Pons (tissue), 1 donor: ENCODE measurements around the gene SPG21.

ENCODE experiments used
- DNase-seq: peaks from one replicate; pipeline ENCODE4 v3.0.0-alpha.2; 2016; ENCODE audit warnings: low spot score

The SPG21 gene

DNA sequence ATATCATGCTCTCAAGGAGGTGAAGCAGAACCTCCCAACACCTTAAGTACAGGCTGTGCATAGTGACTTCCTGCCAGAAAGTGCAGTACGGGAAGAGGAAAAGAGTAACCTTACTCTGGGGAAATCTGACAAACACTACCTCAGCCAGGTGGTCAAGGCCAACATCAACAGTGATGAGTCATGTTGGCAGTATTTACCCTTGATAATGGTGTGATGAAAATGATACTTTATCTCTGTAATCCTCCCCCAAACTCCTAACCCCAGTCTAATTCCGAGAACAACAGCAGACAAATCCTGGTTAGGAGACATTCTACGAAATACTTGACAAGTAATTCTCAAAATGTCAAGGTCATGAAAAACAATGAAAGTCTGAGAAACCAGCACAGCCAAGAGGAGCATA is 51.5 kb downstream of the SPG21 start:
- no peak for DNase-seq

DNA sequence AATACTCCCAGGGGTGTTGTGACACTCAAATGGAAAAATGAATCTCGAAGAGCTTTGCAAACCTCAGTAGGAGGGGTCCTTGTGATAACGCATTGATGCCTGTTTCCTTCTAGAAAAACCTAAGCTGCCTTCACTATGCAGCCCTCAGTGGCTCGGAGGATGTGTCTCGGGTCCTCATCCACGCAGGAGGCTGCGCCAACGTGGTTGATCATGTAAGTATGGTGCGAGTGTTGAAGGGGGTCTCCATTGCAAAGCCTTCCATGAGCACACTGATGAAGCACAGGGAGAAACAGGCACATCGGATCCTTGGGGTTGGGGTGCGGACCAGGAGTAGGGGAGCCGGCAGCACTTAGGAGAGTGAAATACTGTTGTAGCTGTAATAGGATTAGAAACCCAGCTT is 55.7 kb downstream of the SPG21 start:
- DNase-seq, result no peak

GRCh38 chr15:64931381-64931780 is 58.3 kb downstream of the SPG21 start:
- no peak for DNase-seq

DNA sequence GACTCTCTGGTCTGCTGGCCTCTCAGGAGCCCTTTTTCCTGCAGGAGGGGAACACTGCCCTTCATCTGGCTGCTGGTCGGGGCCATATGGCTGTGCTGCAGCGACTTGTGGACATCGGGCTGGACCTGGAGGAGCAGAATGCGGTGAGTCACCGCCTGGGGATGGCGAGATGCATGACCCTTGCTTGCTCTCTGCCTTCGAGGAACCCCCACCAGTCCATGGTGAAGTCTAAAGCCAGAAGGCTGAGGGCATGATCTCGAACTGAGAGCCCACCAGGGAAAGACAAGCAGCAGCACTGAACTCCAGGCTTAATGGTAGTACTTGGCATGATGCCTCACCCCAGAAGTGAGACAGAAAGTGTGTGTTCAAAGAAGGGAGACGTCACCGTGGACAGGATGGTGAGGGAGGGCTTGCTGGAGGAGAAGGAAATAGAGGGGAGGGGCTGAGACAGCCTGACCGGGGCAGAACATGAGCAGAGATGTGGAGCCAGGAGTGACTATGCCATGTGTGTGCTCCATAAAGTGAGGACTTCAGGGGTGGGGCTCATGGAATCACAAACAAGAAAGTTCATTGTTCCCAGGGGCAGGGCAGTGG is 58.8 kb downstream of the SPG21 start:
- no peak for DNase-seq

- DNase-seq, result no peak
Observed at GRCh38 chr15:64930019-64930652, 59.6 kb downstream of the SPG21 start.

DNA sequence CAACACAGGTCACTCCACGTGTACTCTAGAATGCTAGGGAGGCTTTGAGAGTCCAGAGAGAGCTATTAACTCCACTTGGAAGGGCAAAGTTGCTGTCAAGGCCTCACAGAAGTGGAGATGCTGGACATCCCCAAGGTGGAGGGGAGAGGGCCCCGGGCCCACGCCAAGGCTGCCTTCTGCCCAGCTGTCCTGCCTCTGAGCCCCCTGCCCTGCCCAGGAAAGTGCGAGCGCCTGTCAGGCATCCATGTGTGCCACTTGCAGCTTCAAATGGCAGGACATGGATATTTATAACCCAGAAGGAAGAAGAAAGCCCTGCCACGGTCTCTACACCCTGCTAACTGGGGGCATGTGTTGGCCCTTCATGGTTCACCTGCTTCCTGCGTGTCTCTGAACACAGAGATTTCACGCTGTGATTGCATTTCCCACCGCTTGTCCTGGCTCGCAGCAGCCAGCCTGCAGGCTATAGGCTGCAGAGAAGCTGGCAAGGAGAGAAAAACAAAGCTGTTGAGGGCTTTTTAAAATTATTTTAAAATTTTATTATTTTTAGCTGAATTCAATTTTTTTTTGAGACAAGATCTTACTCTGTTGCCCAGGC is 61.0 kb downstream of the SPG21 start:
- DNase-seq, result no peak

GRCh38 chr15:64926661-64927060 is 63.1 kb downstream of the SPG21 start:
- DNase-seq, result no peak

GRCh38 chr15:64925335-64926330 is 64.1 kb downstream of the SPG21 start:
- no peak for DNase-seq

DNA sequence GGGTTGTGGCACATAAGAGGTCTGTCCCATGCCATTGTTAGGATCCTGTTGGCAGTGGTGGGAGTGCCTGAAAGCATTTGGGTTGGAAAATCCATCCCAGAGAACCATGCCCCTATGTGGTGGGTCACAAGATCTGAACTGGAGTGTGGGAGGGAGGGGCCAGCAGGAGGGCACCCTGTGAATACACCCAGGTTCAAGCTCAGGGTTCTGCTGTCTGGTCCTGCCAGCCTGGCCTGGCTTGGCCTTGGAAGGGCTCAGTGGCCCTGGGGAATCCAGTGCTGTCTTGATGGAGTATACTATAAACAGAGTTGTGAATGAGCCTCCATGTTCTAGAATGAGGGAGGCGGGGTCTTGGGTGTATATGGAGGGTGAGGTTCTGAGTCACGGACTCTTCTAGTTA is 66.2 kb downstream of the SPG21 start:
- no peak for DNase-seq

- no peak for DNase-seq
Observed at GRCh38 chr15:64921711-64922110, 68.0 kb downstream of the SPG21 start.

DNA sequence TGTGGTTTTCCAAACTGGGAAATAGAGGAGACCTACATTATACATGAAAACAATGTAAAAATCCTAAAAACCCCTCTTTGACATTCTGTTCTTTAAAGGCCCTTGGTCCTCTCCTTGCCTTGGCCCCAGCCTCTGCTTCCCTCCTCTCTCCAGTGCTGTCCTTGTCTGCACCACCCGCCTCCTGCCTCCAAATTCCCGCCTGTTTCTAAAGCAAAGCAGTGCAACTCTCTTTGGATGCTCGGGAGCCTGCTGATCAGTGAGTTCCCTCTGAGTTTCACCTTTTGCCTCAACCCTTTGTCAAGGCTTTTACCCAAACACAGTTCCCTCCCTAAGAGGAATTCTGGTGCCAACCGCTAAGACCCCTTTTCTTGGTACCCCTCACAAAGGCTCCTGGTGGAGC is 70.0 kb downstream of the SPG21 start:
- DNase-seq, result no peak

GRCh38 chr15:64917211-64917610 is 72.5 kb downstream of the SPG21 start:
- DNase-seq, result no peak

- no peak for DNase-seq
Observed at GRCh38 chr15:64916365-64916764, 73.3 kb downstream of the SPG21 start.

DNA sequence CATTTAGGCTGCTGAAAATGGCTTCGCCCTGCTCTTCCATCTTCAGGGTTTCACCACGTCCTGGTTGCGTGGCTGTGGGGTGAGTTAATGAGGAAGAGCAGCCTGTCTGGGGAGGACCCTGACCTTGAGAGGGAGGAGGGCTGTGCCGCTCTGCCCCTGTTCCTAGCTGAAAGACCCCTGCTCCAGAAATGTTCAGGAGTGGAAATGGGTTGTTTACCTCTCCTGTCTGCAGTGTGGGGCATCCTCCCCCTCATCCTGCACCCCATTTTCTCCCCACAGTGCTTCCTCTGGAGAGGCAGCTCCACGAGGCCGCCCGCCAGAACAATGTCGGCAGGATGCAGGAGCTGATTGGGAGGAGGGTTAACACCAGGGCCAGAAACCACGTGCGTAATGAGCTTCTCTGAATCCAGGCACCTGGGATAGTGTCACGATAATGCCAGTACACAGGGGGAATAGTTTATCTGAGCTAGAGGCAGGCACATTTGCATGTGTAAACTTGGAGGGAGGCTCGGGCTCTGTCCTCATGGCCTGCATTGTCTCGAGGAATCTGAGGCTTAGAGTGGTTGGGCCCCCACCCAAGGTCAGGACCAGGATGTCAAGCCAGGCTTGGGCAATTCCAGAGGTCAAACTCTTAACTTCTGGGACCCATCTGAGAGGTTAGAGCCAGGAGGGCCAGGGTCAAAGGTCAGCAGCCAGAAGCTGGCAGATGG is 74.0 kb downstream of the SPG21 start:
- no peak for DNase-seq
